HG03139 (cell line): Measurements from ENCODE around the gene PPP2R2C.

ENCODE experiments used
- ATAC-seq: cut with Tn5 transposase; IDR thresholded peaks from one replicate; pipeline ENCODE4 v1.9.1; 2021; ENCODE audit not compliant: unreplicated experiment

PPP2R2C gene

DNA sequence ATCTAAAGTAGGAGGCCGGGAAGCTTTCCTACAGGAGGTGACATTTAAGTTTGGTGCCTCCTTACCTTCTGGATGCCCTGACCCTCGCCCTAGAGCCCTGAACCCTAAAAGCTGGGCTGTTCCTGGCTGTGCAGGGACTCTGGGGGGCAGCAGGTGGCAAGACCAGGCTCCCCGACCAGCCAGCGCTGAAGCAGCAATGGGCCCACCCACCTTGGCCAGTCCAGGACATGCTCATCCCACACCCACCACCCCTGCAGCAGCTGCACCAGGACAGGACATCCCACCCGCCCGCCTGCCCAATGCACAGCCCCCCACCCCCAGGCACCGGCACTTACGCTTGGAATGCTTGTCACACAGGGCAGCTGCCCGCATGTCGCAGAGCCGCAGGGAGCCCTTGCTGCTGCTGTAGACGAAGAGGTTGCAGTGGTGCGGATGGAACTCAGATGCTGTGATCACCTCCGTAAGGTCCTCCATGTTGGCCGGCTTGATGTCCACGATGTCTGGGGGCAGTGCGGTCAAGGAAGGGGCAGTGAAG, 124.8 kb downstream of the PPP2R2C start:
- ATAC-seq, result no peak

DNA sequence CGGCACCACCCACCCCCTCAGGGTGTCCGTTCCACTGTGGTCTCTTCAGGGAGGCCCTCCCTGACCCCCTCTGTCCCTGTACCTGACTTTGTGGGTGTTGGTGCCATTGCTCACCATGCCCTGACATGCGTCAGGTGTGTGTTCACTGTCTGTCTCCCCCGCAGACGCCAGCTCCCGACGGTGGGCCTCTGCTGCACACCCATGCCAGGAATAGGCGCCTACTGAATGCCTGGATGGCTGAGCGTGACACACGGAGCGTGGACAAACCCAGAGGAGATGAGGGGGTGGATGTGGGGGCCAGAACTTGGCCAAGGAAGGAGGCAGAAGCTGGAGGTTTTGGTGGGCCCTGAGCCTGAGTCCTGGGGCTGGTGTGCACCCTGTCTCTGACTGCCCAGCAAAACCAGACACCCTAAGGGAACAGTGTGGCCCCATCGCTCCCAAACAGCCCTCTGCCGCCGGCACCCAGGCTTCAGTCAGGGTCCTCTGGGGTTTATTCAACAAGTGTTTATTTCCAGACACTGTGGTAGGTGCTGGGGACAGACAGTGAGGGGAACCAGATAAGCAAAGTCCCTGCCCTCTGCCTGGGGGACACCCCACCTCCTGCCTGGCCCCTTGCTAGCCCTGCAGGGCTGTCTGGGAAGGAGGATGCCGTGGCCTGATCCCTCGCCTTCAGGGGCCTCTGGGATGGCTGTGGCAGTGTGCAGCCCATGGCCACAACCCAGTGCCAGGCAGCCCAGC, 125.9 kb downstream of the PPP2R2C start:
- ATAC-seq, result no peak

DNA sequence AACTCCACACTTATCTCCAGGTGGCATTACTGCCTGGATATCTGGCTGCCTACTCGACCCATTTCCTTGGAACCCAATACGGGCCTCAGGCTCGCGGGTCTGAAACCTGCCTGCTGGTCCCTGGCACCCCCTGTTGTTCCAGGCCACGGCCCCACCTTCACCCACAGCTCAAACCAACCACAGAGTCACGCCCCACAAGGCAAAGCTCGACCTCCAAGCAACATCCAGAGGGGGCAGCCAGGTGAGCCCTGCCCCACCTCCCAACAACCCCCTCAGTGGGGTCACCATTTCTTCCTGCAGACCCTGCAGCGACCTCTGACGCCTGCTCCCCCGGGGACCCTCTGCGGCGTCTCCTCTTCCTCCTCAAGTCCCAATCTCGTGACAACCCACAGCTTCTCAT, 126.5 kb downstream of the PPP2R2C start:
- ATAC-seq, result no peak

DNA sequence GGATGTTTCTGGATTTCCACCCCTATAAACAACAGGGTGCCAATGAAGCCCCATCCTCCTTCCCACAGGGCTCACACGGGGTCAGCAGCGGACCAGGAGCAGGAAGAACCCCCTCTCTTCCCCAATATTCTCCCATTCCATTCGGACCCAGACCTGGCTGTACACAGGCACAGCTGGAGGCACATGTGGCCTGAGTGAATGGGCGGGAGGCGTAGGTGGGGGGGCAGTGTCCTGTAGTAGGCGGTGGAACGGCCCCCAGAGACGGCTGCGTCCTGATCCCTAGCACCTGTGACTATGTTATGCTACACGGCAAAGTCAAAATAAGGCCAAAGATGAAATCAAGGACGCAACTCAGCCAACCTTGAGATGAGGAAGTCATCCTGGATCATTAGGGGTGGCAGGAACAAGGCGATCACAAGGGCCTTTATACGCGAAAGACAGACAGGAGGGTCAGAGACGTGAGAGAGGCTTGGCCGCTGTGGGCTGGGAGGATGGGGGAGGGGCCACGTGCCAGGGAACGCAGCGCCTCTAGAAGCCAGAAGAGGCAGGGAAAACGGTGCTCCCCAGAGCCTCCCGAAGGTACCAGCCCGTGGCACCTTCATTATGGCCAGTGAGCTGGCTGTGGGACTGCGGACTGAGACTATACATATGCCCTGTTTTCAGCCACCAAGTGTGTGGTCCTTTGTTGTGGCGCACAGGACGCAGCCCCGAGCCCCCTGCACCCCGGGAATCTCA, 127.2 kb downstream of the PPP2R2C start:
- ATAC-seq, result no peak

GRCh38 chr4:6343939-6344408, 128.4 kb downstream of the PPP2R2C start:
- ATAC-seq, result no peak

GRCh38 chr4:6342530-6343293, 129.7 kb downstream of the PPP2R2C start:
- ATAC-seq, result no peak

DNA sequence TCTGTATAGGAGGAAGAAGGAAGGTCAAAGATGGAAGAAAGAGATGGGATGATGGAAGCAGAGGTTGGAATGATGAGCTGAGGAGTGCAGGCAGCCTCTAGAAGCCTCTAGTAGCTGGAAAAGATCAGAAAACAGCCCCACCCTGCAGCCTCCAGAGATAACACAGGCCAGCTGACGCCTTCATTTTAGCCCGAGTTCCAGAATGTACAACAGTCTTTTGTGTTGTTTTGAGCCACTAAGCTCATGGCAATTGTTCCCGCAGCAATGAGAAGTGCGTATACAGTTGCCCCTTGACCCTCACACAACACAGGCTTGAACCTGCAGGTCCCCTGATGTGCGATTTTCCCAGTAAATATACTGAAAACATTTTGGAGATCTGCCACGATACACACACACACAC, 130.7 kb downstream of the PPP2R2C start:
- no peak for ATAC-seq

GRCh38 chr4:6340446-6341015, 131.9 kb downstream of the PPP2R2C start:
- no peak for ATAC-seq

DNA sequence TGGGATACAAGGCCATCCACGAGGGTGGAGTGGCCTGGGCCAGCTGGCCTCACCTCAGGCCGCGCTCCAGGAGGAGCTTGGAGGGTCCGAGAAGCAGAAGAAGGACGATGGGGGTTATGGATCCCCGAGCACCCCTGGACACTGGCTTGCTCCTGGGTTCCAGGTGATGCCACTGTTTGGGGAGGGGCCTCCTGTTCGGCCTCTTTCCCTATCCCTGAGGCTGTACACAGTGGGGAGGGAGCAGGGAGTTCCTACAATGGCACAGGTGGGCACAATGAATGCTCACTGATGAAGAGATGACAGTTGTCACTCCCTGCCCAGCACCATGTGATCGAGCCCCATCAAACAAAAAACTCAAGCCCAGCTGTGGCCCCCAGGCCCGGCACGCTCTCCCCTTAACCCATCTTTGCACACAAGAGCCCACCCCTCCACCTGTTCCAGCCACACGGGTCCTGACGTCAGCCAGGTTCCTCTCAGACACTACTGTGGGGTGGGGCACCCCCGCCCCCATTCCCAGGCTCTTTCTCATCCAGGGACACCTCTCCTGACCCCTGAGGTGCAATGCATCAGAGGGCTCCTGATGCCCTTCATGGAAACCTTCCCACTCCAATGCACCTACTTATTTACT, 132.5 kb downstream of the PPP2R2C start:
- no peak for ATAC-seq

DNA sequence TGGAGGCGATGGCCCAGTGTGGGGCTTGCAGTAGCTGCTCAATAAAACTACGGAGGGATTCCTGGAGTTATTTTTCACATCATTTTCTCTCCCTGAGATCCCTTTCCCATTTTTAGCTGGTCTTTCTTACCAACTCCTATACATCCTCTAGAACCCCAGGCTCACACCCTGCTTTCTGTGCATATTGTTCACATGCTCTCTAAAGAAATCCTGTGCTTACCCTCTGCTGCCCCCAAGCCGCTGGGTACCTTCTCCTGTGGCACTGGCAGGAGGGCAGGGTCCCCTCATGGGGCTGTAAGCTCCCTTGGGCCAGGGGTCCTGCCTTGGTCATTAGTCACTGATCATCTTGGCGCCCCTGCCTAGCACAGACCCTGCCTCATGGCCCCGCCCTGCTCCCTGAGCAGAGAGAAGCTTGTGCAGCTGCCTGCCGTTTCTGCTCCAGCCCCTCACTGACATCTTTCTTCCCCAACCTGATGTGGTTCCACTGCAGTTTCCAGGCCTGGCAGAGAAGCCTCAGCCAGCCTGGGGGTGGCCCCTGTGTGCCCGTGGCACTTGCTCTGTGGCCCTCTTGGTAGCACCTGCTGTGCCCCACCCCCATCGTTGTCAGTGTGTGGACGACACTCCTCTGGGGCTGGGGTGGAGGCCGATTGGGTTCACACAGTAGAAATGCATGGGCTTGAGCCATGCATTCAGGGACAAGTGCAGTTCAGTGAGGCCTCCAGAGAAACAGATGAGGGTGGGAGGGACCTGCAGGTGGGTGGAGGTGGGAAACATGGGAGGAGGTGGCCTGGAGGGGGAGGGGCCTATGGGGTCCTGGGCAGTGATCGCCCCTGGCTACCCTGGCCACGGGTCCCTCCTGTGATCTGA, 133.2 kb downstream of the PPP2R2C start:
- no peak for ATAC-seq

DNA sequence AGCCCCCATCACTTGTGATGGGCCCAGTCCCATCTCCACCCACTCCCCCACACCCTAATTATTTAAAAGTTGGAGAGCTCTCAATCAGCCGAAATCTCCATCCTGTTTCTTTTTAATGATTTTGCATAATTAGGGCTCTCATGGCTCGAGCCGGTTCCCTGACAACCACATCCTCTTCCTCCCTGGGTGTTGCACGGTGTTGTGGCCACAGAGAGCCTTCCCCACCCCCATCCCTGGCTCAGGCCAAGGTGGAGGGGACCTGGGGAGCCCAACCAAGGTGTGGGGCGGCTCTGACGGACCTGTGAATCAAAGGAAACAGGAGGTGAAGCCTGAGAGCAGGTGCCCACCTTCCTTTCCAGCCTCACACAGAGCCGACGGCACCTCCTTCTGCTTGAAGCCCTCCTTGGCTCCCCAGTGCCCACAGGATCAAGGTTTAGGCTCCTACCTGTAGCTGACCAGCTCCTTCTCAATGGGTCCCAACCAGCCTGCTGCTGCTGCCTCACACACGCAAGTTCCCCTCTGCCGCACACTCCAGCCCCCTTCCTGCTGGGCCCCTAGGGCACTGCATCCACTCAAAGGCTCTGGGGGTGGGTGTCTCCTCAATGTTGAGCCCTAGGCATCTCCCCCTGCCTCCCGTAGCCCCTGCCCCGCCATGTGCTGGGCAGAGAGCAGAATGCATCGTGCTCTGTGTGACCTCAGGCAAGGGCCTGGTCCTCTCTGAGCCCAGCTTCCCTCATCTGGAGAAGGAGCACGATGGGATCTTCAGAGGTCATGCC, 134.1 kb downstream of the PPP2R2C start:
- ATAC-seq, result no peak

GRCh38 chr4:6337331-6337935, 135.0 kb downstream of the PPP2R2C start:
- ATAC-seq, result no peak

DNA sequence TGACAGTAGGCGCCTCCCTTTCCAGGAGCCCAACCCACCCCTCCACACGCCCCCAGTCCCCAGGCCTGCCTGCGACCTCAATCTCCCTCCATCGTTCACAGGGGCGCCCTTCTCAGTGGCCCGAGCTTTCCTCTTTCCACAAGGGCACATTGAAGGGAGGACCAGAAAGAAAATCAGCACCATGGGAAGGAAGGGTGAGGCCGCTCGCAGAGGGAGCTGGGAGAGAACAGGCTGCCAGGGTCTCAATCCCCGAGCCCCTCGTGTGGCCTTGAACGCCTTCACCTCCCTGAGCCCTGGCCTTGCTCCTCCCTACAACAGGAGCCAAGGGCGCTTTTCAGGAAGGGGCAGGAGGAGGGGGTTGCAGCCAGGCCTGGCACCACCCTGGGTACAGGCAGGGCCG, 136.2 kb downstream of the PPP2R2C start:
- ATAC-seq, result no peak

GRCh38 chr4:6335040-6335590, 137.3 kb downstream of the PPP2R2C start:
- no peak for ATAC-seq

DNA sequence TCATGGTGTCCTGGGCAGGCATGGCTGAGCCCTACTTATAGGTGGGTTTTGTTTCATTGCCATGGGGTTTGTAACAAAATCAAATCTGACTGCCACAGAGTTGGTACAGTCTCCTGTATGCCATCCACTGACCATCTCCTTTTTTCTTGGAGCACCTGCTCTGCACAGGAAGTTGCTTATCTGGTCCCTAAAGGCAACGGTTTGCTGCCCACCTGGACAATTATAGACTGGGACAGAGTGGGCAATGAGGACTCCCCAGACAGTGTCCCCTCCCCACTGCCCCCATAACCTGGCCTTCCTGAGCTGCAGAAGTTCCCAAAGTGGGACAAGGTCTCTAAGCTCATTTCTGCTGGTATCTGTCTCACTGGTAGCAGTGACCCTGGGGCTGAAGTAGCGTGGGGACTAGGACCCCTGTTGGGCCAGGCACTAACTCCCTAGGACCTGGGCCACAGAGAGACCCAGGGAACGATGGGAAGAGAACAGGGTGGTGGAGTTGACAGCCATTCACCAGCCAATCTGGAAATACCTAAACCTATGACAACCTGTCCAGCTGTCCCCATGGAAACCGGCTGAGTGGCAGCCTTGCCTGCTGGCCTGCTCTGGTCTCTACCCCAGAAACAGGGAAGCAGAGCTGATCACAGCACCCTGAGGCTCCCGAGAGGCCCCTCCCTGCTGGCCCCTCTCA, 138.1 kb downstream of the PPP2R2C start:
- ATAC-seq, result no peak

- ATAC-seq, result no peak
Measured at GRCh38 chr4:6333301-6334202, 138.9 kb downstream of the PPP2R2C start.

GRCh38 chr4:6332669-6333050, 139.8 kb downstream of the PPP2R2C start:
- ATAC-seq, result no peak
